ENCODE data around the gene PARP12.

- TF ChIP-seq, protein P1, sequence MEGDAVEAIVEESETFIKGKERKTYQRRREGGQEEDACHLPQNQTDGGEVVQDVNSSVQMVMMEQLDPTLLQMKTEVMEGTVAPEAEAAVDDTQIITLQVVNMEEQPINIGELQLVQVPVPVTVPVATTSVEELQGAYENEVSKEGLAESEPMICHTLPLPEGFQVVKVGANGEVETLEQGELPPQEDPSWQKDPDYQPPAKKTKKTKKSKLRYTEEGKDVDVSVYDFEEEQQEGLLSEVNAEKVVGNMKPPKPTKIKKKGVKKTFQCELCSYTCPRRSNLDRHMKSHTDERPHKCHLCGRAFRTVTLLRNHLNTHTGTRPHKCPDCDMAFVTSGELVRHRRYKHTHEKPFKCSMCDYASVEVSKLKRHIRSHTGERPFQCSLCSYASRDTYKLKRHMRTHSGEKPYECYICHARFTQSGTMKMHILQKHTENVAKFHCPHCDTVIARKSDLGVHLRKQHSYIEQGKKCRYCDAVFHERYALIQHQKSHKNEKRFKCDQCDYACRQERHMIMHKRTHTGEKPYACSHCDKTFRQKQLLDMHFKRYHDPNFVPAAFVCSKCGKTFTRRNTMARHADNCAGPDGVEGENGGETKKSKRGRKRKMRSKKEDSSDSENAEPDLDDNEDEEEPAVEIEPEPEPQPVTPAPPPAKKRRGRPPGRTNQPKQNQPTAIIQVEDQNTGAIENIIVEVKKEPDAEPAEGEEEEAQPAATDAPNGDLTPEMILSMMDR (IDR thresholded peaks at IDR 0.05; ENCODE audit: low read depth, low read length, poor library complexity, severe bottlenecking) = no peak
- TF ChIP-seq EZH2phosphoT487 (IDR thresholded peaks at IDR 0.05; ENCODE audit: borderline replicate concordance, low read length) = no peak
Observed at GRCh38 chr7:140054751-140055150, 8.0 kb downstream of the PARP12 start.

Data from DOHH2 (cell line).